Mammary epithelial cell (primary cell): ENCODE results near the gene PFKFB4.

Experiments
- CTCF ChIP-seq, 2 donors: IDR thresholded peaks in 1 of 2; conservative IDR thresholded peaks in 1 of 2; 2 replicates each; pipeline ENCODE4 v1.5.1; 2011 to 2012; ENCODE audit warnings: inconsistent platforms in 2 of 2, low read length in 2 of 2, mild to moderate bottlenecking in 2 of 2, control low read depth in 1 of 2, low read depth in 1 of 2; ENCODE audit not compliant: insufficient read depth in 1 of 2; ENCODE audit errors: extremely low read depth in 1 of 2
- EZH2 ChIP-seq: IDR thresholded peaks from 2 replicates; pipeline ENCODE4 v1.6.1; 2012; ENCODE audit warnings: low read length, inconsistent platforms, borderline replicate concordance

GRCh38 chr3:48532271-48532976, 24.2 kb downstream of the PFKFB4 start:
- no peak for TF ChIP-seq CTCF (conservative IDR thresholded peaks at IDR 0.05 in 1 of 2, IDR thresholded peaks at IDR 0.05 in 1 of 2; ENCODE audit: extremely low read depth in 1 of 2, insufficient read depth in 1 of 2, low read depth in 1 of 2, low read length in 2 of 2)
- TF ChIP-seq EZH2 = no peak
